H1 (cell line): ENCODE measurements around the gene COL6A2. TPM values are rescaled to one million over a fixed set of nuclear protein-coding genes. Genes with fewer than 3 reads are reported as not detected.

Experiments used
- BRCA1 ChIP-seq: IDR thresholded peaks from 2 replicates; pipeline ENCODE4 v1.6.1; 2012; ENCODE audit warnings: low read depth, low read length, improper control_type of control experiment
- RBBP5 ChIP-seq: IDR thresholded peaks from 2 replicates; pipeline ENCODE4 v1.7.1; 2012; ENCODE audit warnings: low read depth, mild to moderate bottlenecking, inconsistent platforms, low read length, moderate library complexity, borderline replicate concordance
- polyA plus RNA-seq, 7 experiments: library from polyadenylated mRNA; depleted of rRNA in 3 of 7; stranded (reverse) in 5 of 7; unstranded in 2 of 7; fragments of >200 nt in 5 of 7; fragments of 200-250 nt in 2 of 7; gene quantifications; 1 replicate in 5 of 7; 2 replicates in 1 of 7; 4 replicates in 1 of 7; pipeline versions ENCODE4 v1.2.1 to v1.2.3, GENCODE V29; 2011 to 2013; ENCODE audit warnings: missing spikeins in 2 of 7, mixed read lengths in 2 of 7
- total RNA-seq: library from RNA; stranded (reverse); fragmentation: NEBNext Ultra II Directional; extraction: Animal tissue kit (Norgen Biotek cat#: 25700); gene quantifications from 2 replicates; pipeline ENCODE4 v1.2.1, GENCODE V29; 2021
- TF ChIP-seq, protein P1 (sequence below): fragments of 300-600 bp; sonication (generic); IDR thresholded peaks from 2 replicates; pipeline ENCODE4 v1.7.1; 2012; ENCODE audit warnings: low read length, moderate library complexity, mild to moderate bottlenecking, inconsistent platforms; ENCODE audit not compliant: insufficient replicate concordance
- TF ChIP-seq, protein P2 (sequence below), 3 experiments: IDR thresholded peaks; 1 replicate in 2 of 3; 2 replicates in 1 of 3; pipeline versions ENCODE4 v1.5.1 to v1.6.1; 2011; ENCODE audit warnings: low read length in 3 of 3, mild to moderate bottlenecking in 3 of 3, inconsistent platforms in 2 of 3, low read depth in 1 of 3, moderate library complexity in 1 of 3; ENCODE audit not compliant: insufficient read depth in 1 of 3; ENCODE audit errors: control extremely low read depth in 1 of 3

COL6A2 gene
- total and polyA plus RNA-seq, 2 of the 8 experiments (the other 6 are each of a cell fraction or from before 2014, with no cell fraction given), result 60.1 to 62.7 TPM

DNA sequence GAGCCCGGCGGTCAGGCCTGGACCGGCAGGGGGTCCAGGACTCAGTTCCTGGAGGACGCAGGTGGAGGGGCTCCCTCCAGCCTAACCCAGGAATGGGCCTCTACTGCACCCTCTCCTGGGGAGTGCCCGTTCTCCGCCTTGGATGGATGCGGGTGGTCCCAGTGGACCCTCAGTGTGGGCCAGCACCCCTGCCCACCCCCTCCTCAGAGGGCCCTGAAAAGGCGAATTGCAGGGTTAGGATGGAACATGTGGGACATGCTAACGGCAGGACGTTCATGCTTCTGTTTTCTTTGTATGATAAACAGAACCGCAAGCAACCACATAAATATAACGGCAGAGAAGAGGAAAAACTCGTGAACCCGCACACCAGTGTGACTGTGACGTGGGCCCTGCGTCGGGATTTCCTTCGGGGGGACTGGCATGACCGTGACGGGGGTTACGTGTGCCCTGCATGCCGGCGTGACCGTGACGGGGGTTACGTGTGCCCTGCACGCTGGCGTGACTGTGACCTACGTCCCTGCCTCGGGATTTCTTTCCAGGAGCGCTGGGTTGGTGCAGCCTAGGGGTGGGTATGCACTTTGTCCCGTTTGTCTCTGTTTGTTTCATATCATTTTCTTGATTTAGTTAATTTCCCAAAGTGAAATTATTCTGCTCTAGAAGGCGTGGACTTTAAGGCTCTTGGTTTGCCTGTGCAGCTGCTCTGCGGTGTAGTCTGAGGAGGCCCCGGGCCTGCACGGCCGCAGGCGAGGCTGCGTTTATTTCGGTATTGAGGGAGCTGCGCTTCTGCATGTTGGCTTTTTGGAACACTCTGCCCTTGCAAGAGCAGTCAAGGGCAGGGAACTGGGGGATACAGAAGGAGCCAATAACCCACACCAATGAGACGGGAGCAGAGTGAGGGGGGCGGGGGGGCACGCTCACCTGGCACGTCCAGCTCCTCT lies 54.3 kb downstream of the COL6A2 start (continued):
- TF ChIP-seq, protein P1, sequence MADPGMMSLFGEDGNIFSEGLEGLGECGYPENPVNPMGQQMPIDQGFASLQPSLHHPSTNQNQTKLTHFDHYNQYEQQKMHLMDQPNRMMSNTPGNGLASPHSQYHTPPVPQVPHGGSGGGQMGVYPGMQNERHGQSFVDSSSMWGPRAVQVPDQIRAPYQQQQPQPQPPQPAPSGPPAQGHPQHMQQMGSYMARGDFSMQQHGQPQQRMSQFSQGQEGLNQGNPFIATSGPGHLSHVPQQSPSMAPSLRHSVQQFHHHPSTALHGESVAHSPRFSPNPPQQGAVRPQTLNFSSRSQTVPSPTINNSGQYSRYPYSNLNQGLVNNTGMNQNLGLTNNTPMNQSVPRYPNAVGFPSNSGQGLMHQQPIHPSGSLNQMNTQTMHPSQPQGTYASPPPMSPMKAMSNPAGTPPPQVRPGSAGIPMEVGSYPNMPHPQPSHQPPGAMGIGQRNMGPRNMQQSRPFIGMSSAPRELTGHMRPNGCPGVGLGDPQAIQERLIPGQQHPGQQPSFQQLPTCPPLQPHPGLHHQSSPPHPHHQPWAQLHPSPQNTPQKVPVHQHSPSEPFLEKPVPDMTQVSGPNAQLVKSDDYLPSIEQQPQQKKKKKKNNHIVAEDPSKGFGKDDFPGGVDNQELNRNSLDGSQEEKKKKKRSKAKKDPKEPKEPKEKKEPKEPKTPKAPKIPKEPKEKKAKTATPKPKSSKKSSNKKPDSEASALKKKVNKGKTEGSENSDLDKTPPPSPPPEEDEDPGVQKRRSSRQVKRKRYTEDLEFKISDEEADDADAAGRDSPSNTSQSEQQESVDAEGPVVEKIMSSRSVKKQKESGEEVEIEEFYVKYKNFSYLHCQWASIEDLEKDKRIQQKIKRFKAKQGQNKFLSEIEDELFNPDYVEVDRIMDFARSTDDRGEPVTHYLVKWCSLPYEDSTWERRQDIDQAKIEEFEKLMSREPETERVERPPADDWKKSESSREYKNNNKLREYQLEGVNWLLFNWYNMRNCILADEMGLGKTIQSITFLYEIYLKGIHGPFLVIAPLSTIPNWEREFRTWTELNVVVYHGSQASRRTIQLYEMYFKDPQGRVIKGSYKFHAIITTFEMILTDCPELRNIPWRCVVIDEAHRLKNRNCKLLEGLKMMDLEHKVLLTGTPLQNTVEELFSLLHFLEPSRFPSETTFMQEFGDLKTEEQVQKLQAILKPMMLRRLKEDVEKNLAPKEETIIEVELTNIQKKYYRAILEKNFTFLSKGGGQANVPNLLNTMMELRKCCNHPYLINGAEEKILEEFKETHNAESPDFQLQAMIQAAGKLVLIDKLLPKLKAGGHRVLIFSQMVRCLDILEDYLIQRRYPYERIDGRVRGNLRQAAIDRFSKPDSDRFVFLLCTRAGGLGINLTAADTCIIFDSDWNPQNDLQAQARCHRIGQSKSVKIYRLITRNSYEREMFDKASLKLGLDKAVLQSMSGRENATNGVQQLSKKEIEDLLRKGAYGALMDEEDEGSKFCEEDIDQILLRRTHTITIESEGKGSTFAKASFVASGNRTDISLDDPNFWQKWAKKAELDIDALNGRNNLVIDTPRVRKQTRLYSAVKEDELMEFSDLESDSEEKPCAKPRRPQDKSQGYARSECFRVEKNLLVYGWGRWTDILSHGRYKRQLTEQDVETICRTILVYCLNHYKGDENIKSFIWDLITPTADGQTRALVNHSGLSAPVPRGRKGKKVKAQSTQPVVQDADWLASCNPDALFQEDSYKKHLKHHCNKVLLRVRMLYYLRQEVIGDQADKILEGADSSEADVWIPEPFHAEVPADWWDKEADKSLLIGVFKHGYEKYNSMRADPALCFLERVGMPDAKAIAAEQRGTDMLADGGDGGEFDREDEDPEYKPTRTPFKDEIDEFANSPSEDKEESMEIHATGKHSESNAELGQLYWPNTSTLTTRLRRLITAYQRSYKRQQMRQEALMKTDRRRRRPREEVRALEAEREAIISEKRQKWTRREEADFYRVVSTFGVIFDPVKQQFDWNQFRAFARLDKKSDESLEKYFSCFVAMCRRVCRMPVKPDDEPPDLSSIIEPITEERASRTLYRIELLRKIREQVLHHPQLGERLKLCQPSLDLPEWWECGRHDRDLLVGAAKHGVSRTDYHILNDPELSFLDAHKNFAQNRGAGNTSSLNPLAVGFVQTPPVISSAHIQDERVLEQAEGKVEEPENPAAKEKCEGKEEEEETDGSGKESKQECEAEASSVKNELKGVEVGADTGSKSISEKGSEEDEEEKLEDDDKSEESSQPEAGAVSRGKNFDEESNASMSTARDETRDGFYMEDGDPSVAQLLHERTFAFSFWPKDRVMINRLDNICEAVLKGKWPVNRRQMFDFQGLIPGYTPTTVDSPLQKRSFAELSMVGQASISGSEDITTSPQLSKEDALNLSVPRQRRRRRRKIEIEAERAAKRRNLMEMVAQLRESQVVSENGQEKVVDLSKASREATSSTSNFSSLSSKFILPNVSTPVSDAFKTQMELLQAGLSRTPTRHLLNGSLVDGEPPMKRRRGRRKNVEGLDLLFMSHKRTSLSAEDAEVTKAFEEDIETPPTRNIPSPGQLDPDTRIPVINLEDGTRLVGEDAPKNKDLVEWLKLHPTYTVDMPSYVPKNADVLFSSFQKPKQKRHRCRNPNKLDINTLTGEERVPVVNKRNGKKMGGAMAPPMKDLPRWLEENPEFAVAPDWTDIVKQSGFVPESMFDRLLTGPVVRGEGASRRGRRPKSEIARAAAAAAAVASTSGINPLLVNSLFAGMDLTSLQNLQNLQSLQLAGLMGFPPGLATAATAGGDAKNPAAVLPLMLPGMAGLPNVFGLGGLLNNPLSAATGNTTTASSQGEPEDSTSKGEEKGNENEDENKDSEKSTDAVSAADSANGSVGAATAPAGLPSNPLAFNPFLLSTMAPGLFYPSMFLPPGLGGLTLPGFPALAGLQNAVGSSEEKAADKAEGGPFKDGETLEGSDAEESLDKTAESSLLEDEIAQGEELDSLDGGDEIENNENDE, result no peak
- no peak for TF ChIP-seq BRCA1
- TF ChIP-seq, protein P2, sequence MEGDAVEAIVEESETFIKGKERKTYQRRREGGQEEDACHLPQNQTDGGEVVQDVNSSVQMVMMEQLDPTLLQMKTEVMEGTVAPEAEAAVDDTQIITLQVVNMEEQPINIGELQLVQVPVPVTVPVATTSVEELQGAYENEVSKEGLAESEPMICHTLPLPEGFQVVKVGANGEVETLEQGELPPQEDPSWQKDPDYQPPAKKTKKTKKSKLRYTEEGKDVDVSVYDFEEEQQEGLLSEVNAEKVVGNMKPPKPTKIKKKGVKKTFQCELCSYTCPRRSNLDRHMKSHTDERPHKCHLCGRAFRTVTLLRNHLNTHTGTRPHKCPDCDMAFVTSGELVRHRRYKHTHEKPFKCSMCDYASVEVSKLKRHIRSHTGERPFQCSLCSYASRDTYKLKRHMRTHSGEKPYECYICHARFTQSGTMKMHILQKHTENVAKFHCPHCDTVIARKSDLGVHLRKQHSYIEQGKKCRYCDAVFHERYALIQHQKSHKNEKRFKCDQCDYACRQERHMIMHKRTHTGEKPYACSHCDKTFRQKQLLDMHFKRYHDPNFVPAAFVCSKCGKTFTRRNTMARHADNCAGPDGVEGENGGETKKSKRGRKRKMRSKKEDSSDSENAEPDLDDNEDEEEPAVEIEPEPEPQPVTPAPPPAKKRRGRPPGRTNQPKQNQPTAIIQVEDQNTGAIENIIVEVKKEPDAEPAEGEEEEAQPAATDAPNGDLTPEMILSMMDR (IDR thresholded peaks at IDR 0.05; ENCODE audit: control extremely low read depth in 1 of 3, insufficient read depth in 1 of 3, low read depth in 1 of 3, low read length in 3 of 3), result no peak
- TF ChIP-seq RBBP5, result no peak
